HUES48 (cell line): ENCODE data around the gene CFC1.
"Not testable (repeated sequence)": the region's sequence is repeated elsewhere in the genome, so short reads cannot be mapped to it uniquely, and the experiment has no call there.

Experiments used
- H3K27ac ChIP-seq: one replicate; pipeline ENCODE4 v1.7.0; 2013; ENCODE audit warnings: low read depth, low read length, inconsistent platforms
- H3K27me3 ChIP-seq: 2 replicates; pipeline ENCODE4 v1.6.1; 2013; ENCODE audit warnings: mild to moderate bottlenecking, low read length; ENCODE audit not compliant: control insufficient read depth, insufficient read depth
- H3K36me3 ChIP-seq: 2 replicates; pipeline ENCODE4 v1.6.1; 2013; ENCODE audit warnings: low read length; ENCODE audit not compliant: control insufficient read depth, insufficient read depth
- H3K4me1 ChIP-seq: 2 replicates; pipeline ENCODE4 v1.6.1; 2013; ENCODE audit warnings: mild to moderate bottlenecking, low read length; ENCODE audit not compliant: control insufficient read depth, insufficient read depth
- H3K4me3 ChIP-seq: 2 replicates; pipeline ENCODE4 v1.5.1; 2013; ENCODE audit warnings: mild to moderate bottlenecking, low read depth, low read length
- H3K9ac ChIP-seq: 2 replicates; pipeline ENCODE4 v1.6.1; 2013; ENCODE audit warnings: mild to moderate bottlenecking, low read depth, low read length, moderate library complexity
- H3K9me3 ChIP-seq: 2 replicates; pipeline ENCODE4 v1.6.1; 2013; ENCODE audit warnings: low read length; ENCODE audit not compliant: control insufficient read depth, insufficient read depth

Gene CFC1

GRCh38 chr2:130599393-130599792 lies at the start of gene CFC1:
TSS of gene CFC1 (minus strand) at chr2:130599575. CDS start at chr2:130599287, 288 bp downstream.
- not testable (repeated sequence) for H3K27me3 ChIP-seq, H3K27ac ChIP-seq, H3K4me1 ChIP-seq, H3K9ac ChIP-seq, H3K9me3 ChIP-seq, H3K36me3 ChIP-seq, H3K4me3 ChIP-seq

- not testable (repeated sequence) for H3K4me1 ChIP-seq, H3K9ac ChIP-seq, H3K9me3 ChIP-seq, H3K27me3 ChIP-seq, H3K27ac ChIP-seq, H3K4me3 ChIP-seq, H3K36me3 ChIP-seq
Measured at GRCh38 chr2:130641688-130642087, 42.3 kb upstream of the CFC1 start.

GRCh38 chr2:130638973-130639372 lies 39.6 kb upstream of the CFC1 start:
- not testable (repeated sequence) for H3K9ac ChIP-seq, H3K4me1 ChIP-seq, H3K36me3 ChIP-seq, H3K4me3 ChIP-seq, H3K9me3 ChIP-seq, H3K27me3 ChIP-seq, H3K27ac ChIP-seq

- not testable (repeated sequence) for H3K4me1 ChIP-seq, H3K9me3 ChIP-seq, H3K9ac ChIP-seq, H3K27me3 ChIP-seq, H3K27ac ChIP-seq, H3K4me3 ChIP-seq, H3K36me3 ChIP-seq
Measured at GRCh38 chr2:130628784-130629475, 29.6 kb upstream of the CFC1 start.

- not testable (repeated sequence) for H3K9ac ChIP-seq
Measured at GRCh38 chr2:130611140-130611539, 11.8 kb upstream of the CFC1 start, which contains the start of gene POTEJ. TSS of gene POTEJ (plus strand) at chr2:130611440. CDS start at chr2:130611533, 93 bp downstream.

GRCh38 chr2:130610486-130610885 lies 11.1 kb upstream of the CFC1 start:
- H3K9me3 ChIP-seq, H3K4me3 ChIP-seq, H3K9ac ChIP-seq, H3K36me3 ChIP-seq, H3K27me3 ChIP-seq, H3K4me1 ChIP-seq, H3K27ac ChIP-seq: not testable (repeated sequence)

More at GRCh38 chr2:130611140-130611539, 11.8 kb upstream of the CFC1 start, which contains the start of gene POTEJ:
- H3K36me3 ChIP-seq, H3K9me3 ChIP-seq, H3K27me3 ChIP-seq, H3K4me1 ChIP-seq, H3K27ac ChIP-seq, H3K4me3 ChIP-seq: not testable (repeated sequence)

- not testable (repeated sequence) for H3K4me3 ChIP-seq, H3K9ac ChIP-seq, H3K4me1 ChIP-seq, H3K27ac ChIP-seq, H3K9me3 ChIP-seq, H3K36me3 ChIP-seq, H3K27me3 ChIP-seq
Measured at GRCh38 chr2:130609002-130609920, 9.9 kb upstream of the CFC1 start.

- not testable (repeated sequence) for H3K27ac ChIP-seq, H3K4me1 ChIP-seq, H3K4me3 ChIP-seq, H3K27me3 ChIP-seq, H3K36me3 ChIP-seq, H3K9ac ChIP-seq, H3K9me3 ChIP-seq
Measured at GRCh38 chr2:130608276-130609001, 9.1 kb upstream of the CFC1 start.

- H3K4me3 ChIP-seq, H3K36me3 ChIP-seq, H3K9ac ChIP-seq, H3K9me3 ChIP-seq, H3K27me3 ChIP-seq, H3K4me1 ChIP-seq, H3K27ac ChIP-seq: not testable (repeated sequence)
Measured at GRCh38 chr2:130601648-130602302, 2.4 kb upstream of the CFC1 start.

GRCh38 chr2:130599926-130600325 lies 551 bp upstream of the CFC1 start:
- not testable (repeated sequence) for H3K27ac ChIP-seq, H3K4me3 ChIP-seq, H3K9ac ChIP-seq, H3K27me3 ChIP-seq, H3K9me3 ChIP-seq, H3K4me1 ChIP-seq, H3K36me3 ChIP-seq
